PC-3 (cell line): Measurements from ENCODE around the gene NUPR1.
"Not testable (repeated sequence)": the region's sequence is repeated elsewhere in the genome, so short reads cannot be mapped to it uniquely, and the experiment has no call there.

Source experiments
- CTCF ChIP-seq: fragments of 300-600 bp; sonication (generic); conservative IDR thresholded peaks from 2 replicates; pipeline ENCODE4 v1.5.1; 2017; ENCODE audit warnings: antibody characterized with exemption, low read depth, mild to moderate bottlenecking, low read length
- EZH2 ChIP-seq: fragments of 300-600 bp; sonication (generic); IDR thresholded peaks from one replicate; pipeline ENCODE4 v1.6.1; 2017; ENCODE audit warnings: antibody characterized with exemption, mild to moderate bottlenecking, low read length; ENCODE audit not compliant: unreplicated experiment

GRCh38 chr16:28500476-28501180, 38.1 kb downstream of the NUPR1 start:
- not testable (repeated sequence) for TF ChIP-seq CTCF, EZH2
